ENCODE results near the gene MADD.

- TF ChIP-seq GABPA (IDR thresholded peaks at IDR 0.05; ENCODE audit: low read depth), result no peak
- no peak for TF ChIP-seq POLR2AphosphoS5 (IDR thresholded peaks at IDR 0.05; ENCODE audit: low read depth)
These were observed 57.1 kb downstream of the MADD start for GRCh38 chr11:47327025-47327424.
